ENCODE data around the gene TNS2.

TNS2 gene

DNA sequence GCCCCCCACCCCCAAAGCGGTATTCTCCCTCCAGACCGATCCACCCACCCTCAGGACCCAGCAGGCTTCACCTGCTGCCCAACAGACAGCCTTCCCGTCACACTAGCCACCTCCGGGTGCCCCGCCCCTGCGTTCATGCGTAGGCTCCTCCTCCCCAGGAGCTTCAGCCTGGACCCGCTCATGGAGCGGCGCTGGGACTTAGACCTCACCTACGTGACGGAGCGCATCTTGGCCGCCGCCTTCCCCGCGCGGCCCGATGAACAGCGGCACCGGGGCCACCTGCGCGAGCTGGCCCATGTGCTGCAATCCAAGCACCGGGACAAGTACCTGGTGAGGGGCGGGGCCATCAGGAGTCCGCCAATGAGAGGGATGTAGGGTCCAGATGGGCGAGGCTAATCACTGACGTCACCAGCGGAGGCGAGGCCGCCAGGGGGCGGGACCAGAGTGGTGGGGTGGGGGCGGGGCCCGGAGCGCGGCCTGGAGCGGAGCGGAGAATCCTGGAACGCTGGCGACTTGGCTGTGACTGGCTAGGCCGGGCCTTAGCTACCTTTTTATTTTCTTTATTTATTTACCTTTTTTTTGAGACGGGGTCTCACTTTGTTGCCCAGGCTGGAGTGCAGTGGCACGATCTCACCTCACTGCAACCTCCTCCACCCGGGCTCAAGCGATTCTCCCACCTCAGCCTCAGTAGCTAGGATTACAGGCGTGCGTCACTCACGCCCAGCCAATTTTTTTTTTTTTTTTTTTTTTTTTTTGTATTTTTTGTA is 4.4 kb downstream of the TNS2 start:
- TF ChIP-seq CTCF (IDR thresholded peaks at IDR 0.05; ENCODE audit: extremely low read depth, insufficient read depth, missing control alignments) = no peak
- in situ Hi-C loops (cut with MboI; ENCODE audit: low pct_unique_long_range_greater_than_20kb, low sequenced_read_pairs, unreplicated experiment) = no loop called here
- peak; percentile 94 for DNase-seq (ENCODE audit: low spot score)

DNA sequence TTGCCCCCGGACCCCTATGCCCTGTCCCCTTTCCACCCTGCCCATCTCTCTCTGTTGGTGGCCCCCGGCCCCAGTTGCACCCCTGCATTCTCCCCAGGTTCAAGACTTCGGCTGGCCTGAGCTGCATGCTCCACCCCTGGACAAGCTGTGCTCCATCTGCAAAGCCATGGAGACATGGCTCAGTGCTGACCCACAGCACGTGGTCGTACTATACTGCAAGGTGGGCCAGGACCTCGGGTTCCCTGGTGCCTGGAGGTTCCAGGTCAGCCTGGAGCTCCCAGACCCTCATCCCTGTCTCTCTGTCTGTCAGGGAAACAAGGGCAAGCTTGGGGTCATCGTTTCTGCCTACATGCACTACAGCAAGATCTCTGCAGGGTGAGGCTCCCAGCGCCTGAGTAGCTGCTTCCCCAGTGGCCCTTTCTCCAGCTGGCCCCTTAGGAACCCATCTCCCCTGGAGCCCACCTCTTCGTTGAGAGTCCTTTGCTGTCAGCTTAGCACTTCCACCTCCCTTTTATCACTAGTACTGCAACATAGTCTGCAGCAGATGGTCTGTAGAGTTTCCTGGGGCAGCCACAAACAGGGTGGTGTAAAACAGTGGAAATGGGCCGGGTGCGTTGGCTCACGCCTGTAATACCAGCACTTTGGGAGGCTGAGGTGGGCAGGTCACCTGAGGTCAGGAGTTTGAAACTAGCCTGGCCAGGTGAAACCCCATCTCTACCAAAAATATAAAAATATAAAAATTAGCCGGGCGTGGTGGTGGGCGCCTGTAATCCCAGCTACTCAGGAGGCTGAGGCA is 5.8 kb downstream of the TNS2 start:
- no peak for TF ChIP-seq CTCF (IDR thresholded peaks at IDR 0.05; ENCODE audit: extremely low read depth, insufficient read depth, missing control alignments)
- in situ Hi-C loops (cut with MboI; ENCODE audit: low pct_unique_long_range_greater_than_20kb, low sequenced_read_pairs, unreplicated experiment) = no loop called here
- DNase-seq (ENCODE audit: low spot score) = no peak

DNA sequence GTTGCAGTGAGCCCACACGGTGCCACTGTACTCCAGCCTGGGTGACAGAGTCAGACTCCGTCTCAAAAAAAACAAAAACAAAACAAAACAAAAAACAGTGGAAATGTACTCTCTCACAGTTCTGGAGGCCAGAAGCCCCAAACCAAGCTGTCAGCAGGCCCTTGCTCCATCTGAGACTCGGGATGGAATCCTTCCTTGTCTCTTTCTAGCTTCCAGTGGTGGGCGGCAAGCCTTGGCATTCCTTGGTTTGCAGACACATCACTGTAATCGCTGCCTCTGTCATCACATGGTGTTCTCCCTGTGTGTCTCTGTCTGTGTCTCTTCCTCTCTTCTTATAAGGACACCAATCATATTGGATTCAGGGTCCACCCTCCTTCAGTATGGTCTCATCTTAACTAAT is 6.4 kb downstream of the TNS2 start:
- no peak for DNase-seq (ENCODE audit: low spot score)
- TF ChIP-seq CTCF (IDR thresholded peaks at IDR 0.05; ENCODE audit: extremely low read depth, insufficient read depth, missing control alignments) = no peak
- in situ Hi-C loops (cut with MboI; ENCODE audit: low pct_unique_long_range_greater_than_20kb, low sequenced_read_pairs, unreplicated experiment) = no loop called here

- TF ChIP-seq CTCF (IDR thresholded peaks at IDR 0.05; ENCODE audit: extremely low read depth, insufficient read depth, missing control alignments) = no peak
- no peak for DNase-seq (ENCODE audit: low spot score)
- in situ Hi-C loops (cut with MboI; ENCODE audit: low pct_unique_long_range_greater_than_20kb, low sequenced_read_pairs, unreplicated experiment) = no loop called here
These were observed 7.0 kb downstream of the TNS2 start for GRCh38 chr12:53056901-53057300.

DNA sequence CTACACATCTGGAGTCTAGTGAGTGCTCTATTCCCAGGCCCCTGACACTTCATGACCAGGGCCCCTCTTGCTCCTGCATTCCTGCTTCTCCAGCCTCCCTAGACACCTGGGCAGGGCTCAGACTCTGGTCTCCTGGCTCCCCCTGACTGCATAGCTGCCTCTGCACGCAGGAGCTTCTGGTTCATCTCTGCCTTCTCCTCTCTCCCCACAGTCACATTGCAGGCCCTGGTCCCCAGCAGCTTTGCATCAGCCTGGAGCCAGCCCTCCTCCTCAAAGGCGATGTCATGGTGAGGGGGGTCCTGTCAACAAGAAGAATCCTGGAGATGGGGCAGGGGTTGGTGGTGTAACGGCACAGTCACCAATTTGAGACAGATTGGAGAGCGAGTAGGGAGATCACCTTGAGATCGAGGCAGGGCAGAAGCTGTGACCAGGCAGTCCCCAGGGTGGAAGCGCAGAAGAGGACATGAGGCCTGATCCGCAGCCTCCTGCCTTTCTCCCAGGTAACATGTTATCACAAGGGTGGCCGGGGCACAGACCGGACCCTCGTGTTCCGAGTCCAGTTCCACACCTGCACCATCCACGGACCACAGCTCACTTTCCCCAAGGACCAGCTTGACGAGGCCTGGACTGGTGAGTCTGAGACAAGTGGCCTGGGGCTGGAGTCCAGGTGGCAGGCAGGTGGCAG is 8.1 kb downstream of the TNS2 start:
- no peak for TF ChIP-seq CTCF (IDR thresholded peaks at IDR 0.05; ENCODE audit: extremely low read depth, insufficient read depth, missing control alignments)
- in situ Hi-C loops (cut with MboI; ENCODE audit: low pct_unique_long_range_greater_than_20kb, low sequenced_read_pairs, unreplicated experiment) = no loop called here

GRCh38 chr12:53058674-53059433 is 9.0 kb downstream of the TNS2 start:
- no peak for TF ChIP-seq CTCF (IDR thresholded peaks at IDR 0.05; ENCODE audit: extremely low read depth, insufficient read depth, missing control alignments)
- in situ Hi-C loops (cut with MboI; ENCODE audit: low pct_unique_long_range_greater_than_20kb, low sequenced_read_pairs, unreplicated experiment) = no loop called here
- DNase-seq (ENCODE audit: low spot score) = no peak

More for the DNA sequence above, 8.1 kb downstream of the TNS2 start:
- no peak for DNase-seq (ENCODE audit: low spot score)
